Measurements from ENCODE around the gene SLC27A5. TPM values are rescaled to one million over a fixed set of nuclear protein-coding genes. Genes with fewer than 3 reads are reported as not detected.
"Not testable (repeated sequence)": the region's sequence is repeated elsewhere in the genome, so short reads cannot be mapped to it uniquely, and the experiment has no call there.

Gene SLC27A5
- total RNA-seq, 8 experiments from 2014 or later: 11.0 to 26.3 (median 20.2) TPM

DNA sequence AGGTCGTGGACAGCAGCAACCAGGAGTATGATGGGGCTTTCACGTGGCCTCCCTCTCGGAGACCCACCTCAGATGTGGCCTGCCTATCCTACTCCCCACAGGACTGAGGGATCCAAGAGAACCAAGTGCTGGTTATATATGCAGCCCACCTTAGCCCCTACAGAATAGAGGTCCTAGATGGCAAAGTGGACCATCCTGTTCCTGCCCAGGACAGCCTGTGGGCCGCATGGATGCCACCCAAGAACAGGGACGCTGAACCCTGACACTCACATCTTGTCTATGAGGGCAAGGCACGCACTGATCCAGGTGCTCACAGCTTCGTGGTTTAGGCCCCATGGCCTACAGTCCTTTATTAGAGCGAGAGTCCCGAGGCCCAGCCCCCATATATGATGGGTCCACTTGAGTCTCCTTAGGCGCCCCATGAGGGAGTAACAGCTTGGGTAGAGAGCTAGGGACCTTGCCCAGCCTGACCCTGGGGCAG lies 1.5 kb upstream of the SLC27A5 start:
- WGBS, 10 experiments: 96 to 100% (median 100%) methylated on average over 1 to 5 of the region's 10 CpGs; no CpG with 5 or more reads in 7 of the 10 experiments
- peak overlapping the region; percentile 61 to 72 for H3K27ac ChIP-seq
- H3K4me1 ChIP-seq (replicated peaks in 1 of 2): peaks cover 7 to 15% of the 10 kb centered on the region in 2 donors
- ATAC-seq (replicated peaks in 6 of 8): peak in 2 of 8 experiments; percentile 1
- no peak overlapping the region for H3K4me3 ChIP-seq
- in situ Hi-C loops (cut with MboI; ENCODE audit: low pct_unique_long_range_greater_than_20kb in 2 of 9, low sequenced_read_pairs in 9 of 9, unreplicated experiment in 9 of 9): no loop called here

- ATAC-seq (replicated peaks in 6 of 8): no peak
- H3K4me3 ChIP-seq: no peak overlapping the region
- H3K4me1 ChIP-seq (replicated peaks in 1 of 2): peaks cover 4 to 8% of the 10 kb centered on the region in 2 donors
- in situ Hi-C loops (cut with MboI; ENCODE audit: low pct_unique_long_range_greater_than_20kb in 2 of 9, low sequenced_read_pairs in 9 of 9, unreplicated experiment in 9 of 9): no loop called here
- WGBS, 10 experiments: 64 to 100% (median 79%) methylated on average over 1 to 5 of the region's 8 CpGs; no CpG with 5 or more reads in 4 of the 10 experiments
- no peak overlapping the region for H3K27ac ChIP-seq
Measured at GRCh38 chr19:58510084-58510862, 1.5 kb downstream of the SLC27A5 start.

DNA sequence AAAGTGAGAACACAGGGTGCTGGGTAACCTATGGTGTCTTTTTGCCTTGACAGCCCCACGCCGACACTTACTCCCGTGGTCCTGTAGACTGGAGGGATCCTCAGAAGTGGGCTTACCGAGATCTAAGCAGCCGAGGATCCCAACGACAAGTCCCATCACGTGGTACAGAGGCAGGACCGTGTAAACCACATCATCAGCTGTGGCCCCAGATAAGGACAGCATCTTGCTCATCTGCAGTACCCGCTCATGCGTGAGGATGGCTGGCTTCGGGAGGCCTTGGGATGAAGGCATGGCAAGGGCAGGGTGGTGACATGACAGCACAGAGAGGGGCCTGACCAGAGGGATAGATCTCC lies 2.1 kb downstream of the SLC27A5 start:
- in situ Hi-C loops (cut with MboI; ENCODE audit: low pct_unique_long_range_greater_than_20kb in 2 of 9, low sequenced_read_pairs in 9 of 9, unreplicated experiment in 9 of 9): no loop called here
- ATAC-seq (replicated peaks in 6 of 8): no peak
- Histone ChIP-seq H3K4me1 (replicated peaks in 1 of 2) (peaks cover 4 to 8% of the 10 kb centered on the region in 2 donors), H3K27ac (no peak overlapping the region), H3K4me3 (no peak overlapping the region)
- 60 to 100% (median 86%) methylated on average over 1 to 2 of the region's 11 CpGs; no CpG with 5 or more reads in 7 of the 10 experiments for WGBS, 10 experiments

- ATAC-seq (replicated peaks in 6 of 8); in situ Hi-C loops (cut with MboI; ENCODE audit: low pct_unique_long_range_greater_than_20kb in 2 of 9, low sequenced_read_pairs in 9 of 9, unreplicated experiment in 9 of 9); H3K4me1 ChIP-seq (replicated peaks in 1 of 2); H3K27ac ChIP-seq; H3K4me3 ChIP-seq: not testable (repeated sequence)
- 64 to 100% (median 85%) methylated on average over 1 to 6 of the region's 8 CpGs for WGBS, 10 experiments
Measured at GRCh38 chr19:58507602-58508223, 4.1 kb downstream of the SLC27A5 start.

- Histone ChIP-seq H3K4me3 (peak overlapping the region; percentile 46 to 58 (median 55)), H3K27ac (peak overlapping the region; percentile 86), H3K4me1 (replicated peaks in 1 of 2) (peaks cover 13 to 17% of the 10 kb centered on the region in 2 donors)
- 46 to 100% (median 85%) methylated on average over 2 to 4 of the region's 14 CpGs; no CpG with 5 or more reads in 6 of the 10 experiments for WGBS, 10 experiments
- in situ Hi-C loops (cut with MboI; ENCODE audit: low pct_unique_long_range_greater_than_20kb in 2 of 9, low sequenced_read_pairs in 9 of 9, unreplicated experiment in 9 of 9): no loop called here
- no peak for ATAC-seq (replicated peaks in 6 of 8)
Measured at GRCh38 chr19:58500242-58500641, 11.6 kb downstream of the SLC27A5 start.

DNA sequence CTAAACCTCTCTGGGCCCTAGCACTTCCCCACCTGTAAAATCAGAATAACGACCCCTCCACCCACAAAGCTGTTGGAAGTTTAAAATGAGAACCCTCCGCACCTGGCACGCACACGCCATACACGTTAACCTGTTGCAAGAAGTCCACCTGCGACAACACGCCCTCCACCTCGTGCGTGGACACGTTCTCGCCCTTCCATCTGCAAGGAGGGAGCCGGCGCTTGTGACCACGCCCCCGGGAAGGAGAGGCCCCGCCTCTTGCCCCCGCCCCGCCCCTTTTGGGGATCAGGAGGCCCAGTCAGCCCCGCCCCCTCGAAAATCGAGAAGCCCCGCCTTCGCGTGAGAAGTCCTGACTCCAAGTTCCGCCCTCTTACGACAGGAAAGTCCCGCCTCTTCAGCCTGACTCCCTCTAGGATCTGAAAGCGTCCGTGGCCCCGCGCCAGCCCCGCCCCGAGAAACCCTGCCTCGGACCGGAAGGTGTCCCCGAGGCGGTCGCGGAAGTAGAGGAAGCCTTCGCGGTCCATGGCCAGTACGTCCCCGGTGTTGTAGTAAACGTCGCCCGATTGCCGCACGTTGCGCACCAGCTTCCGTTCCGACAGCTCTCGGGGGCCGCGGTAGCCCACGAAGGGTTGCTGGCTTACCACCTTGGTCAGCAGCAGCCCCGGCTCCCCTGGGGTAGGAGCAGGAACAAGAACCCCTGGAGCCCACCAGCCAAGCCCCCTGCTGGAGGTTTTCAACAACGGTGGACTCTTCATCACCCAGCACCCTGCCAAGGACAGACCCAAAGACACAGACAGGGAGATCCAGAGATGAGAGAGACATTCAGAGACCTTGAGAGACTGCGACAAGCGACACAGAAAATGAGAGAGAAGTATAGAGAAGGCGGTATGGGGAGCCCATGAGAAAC lies 12.5 kb downstream of the SLC27A5 start:
- peak overlapping the region; percentile 86 for H3K27ac ChIP-seq
- in situ Hi-C loops (cut with MboI; ENCODE audit: low pct_unique_long_range_greater_than_20kb in 2 of 9, low sequenced_read_pairs in 9 of 9, unreplicated experiment in 9 of 9): no loop called here
- peak overlapping the region; percentile 46 to 58 (median 55) for H3K4me3 ChIP-seq
- ATAC-seq (replicated peaks in 6 of 8): peak; percentile 98 to 99 (median 98)
- 0 to 28% (median 5%) methylated on average over 1 to 13 of the region's 60 CpGs; no CpG with 5 or more reads in 2 of the 10 experiments for WGBS, 10 experiments
- H3K4me1 ChIP-seq (replicated peaks in 1 of 2): peaks cover 13 to 17% of the 10 kb centered on the region in 2 donors

- 0 to 100% (median 49%) methylated on average over 1 to 4 of the region's 22 CpGs; no CpG with 5 or more reads in 4 of the 10 experiments for WGBS, 10 experiments
- Histone ChIP-seq H3K27ac (no peak overlapping the region), H3K4me3 (peak overlapping the region; percentile 46 to 58 (median 55)), H3K4me1 (replicated peaks in 1 of 2) (peaks cover 13 to 17% of the 10 kb centered on the region in 2 donors)
- in situ Hi-C loops (cut with MboI; ENCODE audit: low pct_unique_long_range_greater_than_20kb in 2 of 9, low sequenced_read_pairs in 9 of 9, unreplicated experiment in 9 of 9): no loop called here
- peak in 1 of 8 experiments; percentile 6 for ATAC-seq (replicated peaks in 6 of 8)
Measured at GRCh38 chr19:58498316-58499020, 13.3 kb downstream of the SLC27A5 start.

DNA sequence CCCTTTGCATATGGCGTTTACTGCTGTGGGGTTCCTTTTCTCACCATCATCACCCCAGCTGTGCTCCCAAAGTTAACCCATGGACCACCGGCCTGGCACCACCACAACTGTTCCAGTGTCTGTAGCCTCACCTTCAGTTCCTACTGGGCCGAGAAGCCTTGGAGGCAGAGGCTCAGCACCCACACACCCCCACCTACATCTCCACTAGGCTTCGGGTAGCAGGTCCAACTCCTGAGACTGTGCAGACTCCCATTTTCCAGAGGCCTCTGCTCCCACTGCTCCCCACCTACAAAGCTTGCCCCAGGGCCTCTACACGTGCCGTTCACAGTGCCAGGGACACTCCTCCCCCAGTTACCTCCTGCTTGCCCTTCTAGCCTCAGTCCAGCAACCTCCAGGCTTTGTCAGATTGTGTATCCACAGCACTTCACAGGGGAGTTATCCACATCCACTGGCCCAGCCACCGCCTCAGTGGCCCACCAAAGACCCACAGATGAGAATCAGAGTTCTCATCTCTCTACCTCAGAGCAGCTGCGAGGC lies 14.1 kb downstream of the SLC27A5 start:
- no peak for ATAC-seq (replicated peaks in 6 of 8)
- no peak overlapping the region for H3K27ac ChIP-seq
- WGBS, 10 experiments: 71 to 100% (median 88%) methylated on average over 1 to 4 of the region's 8 CpGs; no CpG with 5 or more reads in 7 of the 10 experiments
- H3K4me3 ChIP-seq: no peak overlapping the region
- in situ Hi-C loops (cut with MboI; ENCODE audit: low pct_unique_long_range_greater_than_20kb in 2 of 9, low sequenced_read_pairs in 9 of 9, unreplicated experiment in 9 of 9): no loop called here
- H3K4me1 ChIP-seq (replicated peaks in 1 of 2): peaks cover 13 to 17% of the 10 kb centered on the region in 2 donors

DNA sequence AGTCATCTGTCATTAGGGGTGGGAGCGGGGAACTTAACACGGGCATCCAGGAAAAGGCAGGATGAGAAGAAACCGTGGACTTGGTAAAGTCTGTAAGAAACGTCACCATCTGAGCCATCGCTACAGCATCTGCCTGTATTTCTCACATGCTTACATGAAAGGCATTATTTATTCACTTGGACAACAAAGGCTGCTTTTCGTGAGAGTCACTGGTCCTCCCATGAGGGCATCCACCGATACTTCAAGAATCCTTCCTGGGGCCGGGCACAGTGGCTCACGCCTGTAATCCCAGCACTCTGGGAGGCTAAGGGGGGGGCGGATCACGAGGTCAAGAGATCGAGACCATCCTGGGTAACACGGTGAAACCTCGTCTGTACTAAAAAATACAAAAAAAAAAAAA lies 19.5 kb downstream of the SLC27A5 start:
- in situ Hi-C loops (cut with MboI; ENCODE audit: low pct_unique_long_range_greater_than_20kb in 2 of 9, low sequenced_read_pairs in 9 of 9, unreplicated experiment in 9 of 9): no loop called here
- no peaks in the 10 kb centered on the region for H3K4me1 ChIP-seq (replicated peaks in 1 of 2)
- WGBS, 10 experiments: 71 to 96% (median 83%) methylated on average over 2 to 7 of the region's 14 CpGs; no CpG with 5 or more reads in 2 of the 10 experiments
- H3K4me3 ChIP-seq: no peak overlapping the region
- no peak for ATAC-seq (replicated peaks in 6 of 8)
- no peak overlapping the region for H3K27ac ChIP-seq

GRCh38 chr19:58491393-58491792 lies 20.4 kb downstream of the SLC27A5 start:
- H3K4me3 ChIP-seq: no peak overlapping the region
- in situ Hi-C loops (cut with MboI; ENCODE audit: low pct_unique_long_range_greater_than_20kb in 2 of 9, low sequenced_read_pairs in 9 of 9, unreplicated experiment in 9 of 9): no loop called here
- 60 to 100% (median 80%) methylated on average over 1 to 5 of the region's 5 CpGs; no CpG with 5 or more reads in 3 of the 10 experiments for WGBS, 10 experiments
- H3K27ac ChIP-seq: no peak overlapping the region
- no peak for ATAC-seq (replicated peaks in 6 of 8)
- no peaks in the 10 kb centered on the region for H3K4me1 ChIP-seq (replicated peaks in 1 of 2)

- in situ Hi-C loops (cut with MboI; ENCODE audit: low pct_unique_long_range_greater_than_20kb in 2 of 9, low sequenced_read_pairs in 9 of 9, unreplicated experiment in 9 of 9); ATAC-seq (replicated peaks in 6 of 8); H3K4me3 ChIP-seq; H3K27ac ChIP-seq; H3K4me1 ChIP-seq (replicated peaks in 1 of 2): not testable (repeated sequence)
- WGBS, 10 experiments: 73 to 100% (median 100%) methylated on average over 1 to 5 of the region's 5 CpGs; no CpG with 5 or more reads in 1 of the 10 experiments
Measured at GRCh38 chr19:58484349-58484748, 27.4 kb downstream of the SLC27A5 start.

GRCh38 chr19:58483776-58484175 lies 28.0 kb downstream of the SLC27A5 start:
- Histone ChIP-seq H3K4me1 (replicated peaks in 1 of 2) (no peaks in the 10 kb centered on the region), H3K27ac (no peak overlapping the region), H3K4me3 (no peak overlapping the region)
- 80 to 100% (median 100%) methylated on average over 1 to 2 of the region's 2 CpGs; no CpG with 5 or more reads in 3 of the 10 experiments for whole genome bisulfite sequencing, 10 experiments
- no peak for ATAC-seq (replicated peaks in 6 of 8)
- in situ Hi-C loops (cut with MboI; ENCODE audit: low pct_unique_long_range_greater_than_20kb in 2 of 9, low sequenced_read_pairs in 9 of 9, unreplicated experiment in 9 of 9): no loop called here
